Spinal cord (tissue), 10 donors: Measurements from ENCODE around the gene BTG3. TPM values are rescaled to one million over a fixed set of nuclear protein-coding genes. Genes with fewer than 3 reads are reported as not detected.

Source experiments
- DNase-seq, 6 donors: peaks; one replicate each; pipeline versions ENCODE4 v3.0.0 to v3.0.0-alpha.2; 2013 to 2015; ENCODE audit warnings: low spot score in 6 of 6, low read depth in 4 of 6
- H3K27ac ChIP-seq: one replicate; pipeline ENCODE4 v1.5.1; 2013; ENCODE audit warnings: low read depth, low read length, control low read depth
- H3K27me3 ChIP-seq: one replicate; pipeline ENCODE4 v1.6.1; 2013; ENCODE audit warnings: low read length; ENCODE audit not compliant: control insufficient read depth, insufficient read depth
- H3K36me3 ChIP-seq: one replicate; pipeline ENCODE4 v1.6.1; 2013; ENCODE audit warnings: low read length; ENCODE audit not compliant: control insufficient read depth, insufficient read depth
- H3K4me1 ChIP-seq: one replicate; pipeline ENCODE4 v1.6.1; 2013; ENCODE audit warnings: low read length; ENCODE audit not compliant: control insufficient read depth, insufficient read depth
- H3K4me3 ChIP-seq: one replicate; pipeline ENCODE4 v1.5.1; 2013; ENCODE audit warnings: low read depth, low read length, control low read depth
- H3K9me3 ChIP-seq: one replicate; pipeline ENCODE4 v1.6.1; 2013; ENCODE audit warnings: low read length; ENCODE audit not compliant: control insufficient read depth, insufficient read depth
- WGBS: methylation state at CpG from one replicate; pipeline ENCODE4 v1.1.5; 2013; ENCODE audit warnings: missing lambda C conversion rate; ENCODE audit not compliant: insufficient coverage; 5-methylcytosine and 5-hydroxymethylcytosine counted together
- long read RNA-seq, 4 donors: transcript quantifications; one replicate each; lab custom pipeline, GENCODE V29; 2026
- polyA plus RNA-seq, 2 donors: library from polyadenylated mRNA; unstranded; fragments of 120-200 nt; gene quantifications; one replicate each; pipeline ENCODE4 v1.2.1, GENCODE V29; 2013; ENCODE audit not compliant: insufficient read length in 2 of 2
- total RNA-seq, 2 donors: library from RNA; depleted of rRNA in 1 of 2; stranded (reverse); fragments of 120-200 nt in 1 of 2; fragments of >200 nt in 1 of 2; gene quantifications; one replicate each; pipeline versions ENCODE4 v1.2.3 to v1.2.4, GENCODE V29; 2013 to 2014
- donor health status: healthy.

BTG3 gene, protein sequence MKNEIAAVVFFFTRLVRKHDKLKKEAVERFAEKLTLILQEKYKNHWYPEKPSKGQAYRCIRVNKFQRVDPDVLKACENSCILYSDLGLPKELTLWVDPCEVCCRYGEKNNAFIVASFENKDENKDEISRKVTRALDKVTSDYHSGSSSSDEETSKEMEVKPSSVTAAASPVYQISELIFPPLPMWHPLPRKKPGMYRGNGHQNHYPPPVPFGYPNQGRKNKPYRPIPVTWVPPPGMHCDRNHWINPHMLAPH
- total RNA-seq = 10 to 100 TPM; 37.6 to 40.8 TPM
- 10 to 100 TPM; 32.0 to 34.3 TPM for polyA plus RNA-seq
- long read RNA-seq, donor 1, transcript BTG3-202 (5 exons, 1,456 nt) = major isoform, 26 of 30 reads
- long read RNA-seq, donor 1, partial matches to known transcripts = 0 of 30 reads
- long read RNA-seq, donor 1, other reads (novel, unspliced or antisense) = 0 of 30 reads
- long read RNA-seq, donor 2, transcript BTG3-202 (5 exons, 1,456 nt) = major isoform, 9 of 12 reads
- long read RNA-seq, donor 2, partial matches to known transcripts = 0 of 12 reads
- long read RNA-seq, donor 2, other reads (novel, unspliced or antisense) = 0 of 12 reads
- long read RNA-seq, donor 3, transcript BTG3-202 (5 exons, 1,456 nt) = major isoform, 20 of 26 reads
- long read RNA-seq, donor 3, partial matches to known transcripts = 0 of 26 reads
- long read RNA-seq, donor 3, other reads (novel, unspliced or antisense) = 0 of 26 reads
- long read RNA-seq, donor 4, transcript BTG3-202 (5 exons, 1,456 nt) = major isoform, 34 of 47 reads
- long read RNA-seq, donor 4, transcript BTG3-204 (2 exons, 531 nt) = minor isoform, 8 of 47 reads
- long read RNA-seq, donor 4, partial matches to known transcripts = 0 of 47 reads
- long read RNA-seq, donor 4, other reads (novel, unspliced or antisense) = 0 of 47 reads

DNA sequence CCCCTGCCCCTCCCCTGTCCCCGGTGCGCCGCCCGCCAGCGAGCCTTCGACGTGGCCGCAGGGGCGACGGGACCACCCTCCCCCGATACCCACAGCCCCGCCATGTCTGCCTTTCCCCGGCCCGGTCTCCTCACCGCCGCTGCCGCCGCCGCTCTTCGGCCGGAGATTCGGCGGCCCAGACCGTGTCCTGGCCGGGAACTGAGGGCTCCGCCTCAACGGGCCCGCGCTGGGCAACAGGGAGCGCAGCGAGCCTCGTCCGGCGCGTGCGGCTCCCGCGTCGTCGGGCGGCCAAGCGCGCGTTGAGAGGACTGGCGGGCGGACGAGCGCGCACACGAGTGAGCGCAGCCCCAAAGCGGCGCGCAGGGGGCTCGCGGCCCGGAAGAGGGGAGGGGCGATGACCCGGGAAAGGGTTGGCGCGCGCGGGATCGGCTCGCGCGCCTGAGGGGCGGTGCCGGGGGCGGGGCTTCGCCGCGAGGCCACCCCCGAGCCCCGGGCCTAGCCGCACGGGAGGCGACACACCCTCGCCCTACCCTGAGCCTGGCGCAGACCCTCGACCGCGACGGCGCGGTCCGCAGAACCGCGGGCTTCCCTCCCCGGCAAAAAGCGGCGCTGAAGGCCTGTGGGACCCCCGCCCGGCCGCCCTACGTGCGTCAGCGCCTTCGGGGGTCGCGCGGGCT is at the start of gene BTG3:
Gene BTG3, minus strand, starts transcription at position 337 of the 677 bp plus-strand sequence. CDS start 3,757 bp downstream, outside the sequence.
- H3K9me3 ChIP-seq = no peaks in the 10 kb centered on the region
- under 1% methylated on average over 102 of the region's 102 CpGs for WGBS
- peak; percentile 67 to 96 (median 74) for DNase-seq
- H3K4me3 ChIP-seq = peak within 1 kb of the TSS; percentile 89
- H3K36me3 ChIP-seq = no peaks in the 10 kb centered on the region
- no peaks in the 10 kb centered on the region for H3K27me3 ChIP-seq
- H3K27ac ChIP-seq = peak within 1 kb of the TSS; percentile 78
- H3K4me1 ChIP-seq = peaks cover 13% of the 10 kb centered on the region

DNA sequence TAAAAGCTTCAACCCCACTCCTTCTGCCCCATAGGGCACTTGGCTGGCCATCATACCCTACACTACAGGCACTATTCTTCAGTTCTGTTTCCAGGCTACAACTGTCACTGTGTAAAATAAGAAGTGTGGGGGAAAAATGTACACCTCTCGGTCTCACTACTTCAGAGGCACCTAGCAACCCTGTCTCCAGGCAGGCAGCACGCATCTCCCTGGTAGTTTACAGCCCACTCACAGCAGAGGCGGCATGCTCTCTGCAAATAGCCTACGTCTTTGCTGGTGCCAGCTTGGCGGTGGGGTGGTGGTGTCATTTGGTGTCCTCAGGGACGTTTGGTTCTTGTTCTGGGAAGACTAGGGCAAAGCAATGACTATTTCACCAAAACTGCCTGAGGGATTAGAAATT is 48.2 kb upstream of the BTG3 start:
- Histone ChIP-seq H3K36me3 (no peaks in the 10 kb centered on the region), H3K27me3 (no peaks in the 10 kb centered on the region), H3K4me1 (peaks cover 4% of the 10 kb centered on the region), H3K9me3 (no peaks in the 10 kb centered on the region), H3K4me3 (no peak overlapping the region), H3K27ac (no peak overlapping the region)
- WGBS = 0% methylated on average over 1 of the region's 6 CpGs
- peak in 3 of 6 donors; percentile 13 to 26 (median 19) for DNase-seq

DNA sequence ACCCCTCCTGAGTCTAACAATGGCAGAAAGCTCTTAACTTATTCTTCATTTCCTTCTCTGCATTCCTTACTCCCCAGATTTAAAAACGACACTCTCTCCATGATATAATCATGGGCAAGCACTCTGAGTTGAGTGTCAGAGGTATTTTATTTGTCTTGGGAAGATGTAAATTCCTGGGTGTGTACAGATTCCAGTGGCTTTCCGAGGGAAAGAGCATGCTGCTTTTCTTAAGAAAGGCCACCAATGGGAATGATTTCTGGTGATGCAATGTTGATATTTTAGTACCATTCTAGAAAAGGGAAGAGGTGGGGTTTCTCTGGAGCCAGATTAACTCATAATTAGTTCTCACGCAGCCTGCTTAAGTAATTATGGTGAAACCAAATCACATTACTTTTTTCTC is 47.8 kb upstream of the BTG3 start:
- no peaks in the 10 kb centered on the region for H3K9me3 ChIP-seq
- DNase-seq = peak in 1 of 6 donors; percentile 9
- 11% methylated on average over 1 of the region's 3 CpGs for WGBS
- H3K36me3 ChIP-seq = no peaks in the 10 kb centered on the region
- no peak overlapping the region for H3K27ac ChIP-seq
- H3K4me3 ChIP-seq = no peak overlapping the region
- H3K4me1 ChIP-seq = peaks cover 4% of the 10 kb centered on the region
- no peaks in the 10 kb centered on the region for H3K27me3 ChIP-seq

DNA sequence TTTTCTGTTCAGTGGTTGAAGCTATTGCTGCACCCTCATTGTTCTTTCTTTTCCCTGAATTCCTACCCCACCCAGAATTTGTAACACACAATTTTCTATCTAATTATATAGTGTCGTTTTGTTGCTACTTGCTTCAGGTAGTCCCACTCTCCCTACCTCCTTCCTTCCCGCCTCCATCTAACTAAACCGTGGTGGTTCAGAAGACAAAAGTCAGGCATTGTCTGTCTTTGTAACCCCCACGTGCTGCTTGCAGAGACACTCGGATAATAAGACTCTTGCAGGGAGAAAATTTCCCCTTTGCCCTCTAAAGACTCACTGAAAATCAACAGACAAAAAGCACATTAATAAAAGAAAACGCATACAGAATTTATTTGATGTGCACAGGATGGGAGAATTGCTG is 46.2 kb upstream of the BTG3 start:
- Histone ChIP-seq H3K9me3 (no peaks in the 10 kb centered on the region), H3K4me1 (peaks cover 4% of the 10 kb centered on the region), H3K27ac (no peak overlapping the region), H3K4me3 (no peak overlapping the region), H3K36me3 (no peaks in the 10 kb centered on the region), H3K27me3 (no peaks in the 10 kb centered on the region)
- DNase-seq = no peak
- WGBS = no CpG with 5 or more reads among the region's 6 CpGs

DNA sequence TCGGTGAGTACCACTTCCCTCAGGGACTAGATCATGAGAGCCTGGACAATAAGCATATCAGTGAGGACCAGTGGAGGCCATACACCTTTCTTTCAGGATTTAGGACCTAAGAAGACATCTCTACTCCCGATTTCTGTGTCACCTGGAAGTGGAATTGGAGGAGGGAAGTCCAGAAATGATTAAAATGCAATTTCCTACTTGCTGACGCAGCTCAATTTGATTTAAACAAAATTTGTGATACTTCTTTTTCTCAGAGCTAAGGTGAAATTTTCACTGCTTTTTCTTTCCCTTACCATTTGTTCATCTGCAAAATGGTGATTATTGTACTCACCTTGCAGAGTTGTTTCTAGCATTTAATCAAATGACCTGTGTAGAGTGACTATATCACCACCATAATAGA is 38.8 kb upstream of the BTG3 start:
- H3K4me1 ChIP-seq = no peaks in the 10 kb centered on the region
- WGBS = no CpG with 5 or more reads among the region's 3 CpGs
- H3K4me3 ChIP-seq = no peak overlapping the region
- DNase-seq = no peak
- H3K27ac ChIP-seq = no peak overlapping the region
- H3K9me3 ChIP-seq = no peaks in the 10 kb centered on the region
- no peaks in the 10 kb centered on the region for H3K36me3 ChIP-seq
- H3K27me3 ChIP-seq = no peaks in the 10 kb centered on the region

DNA sequence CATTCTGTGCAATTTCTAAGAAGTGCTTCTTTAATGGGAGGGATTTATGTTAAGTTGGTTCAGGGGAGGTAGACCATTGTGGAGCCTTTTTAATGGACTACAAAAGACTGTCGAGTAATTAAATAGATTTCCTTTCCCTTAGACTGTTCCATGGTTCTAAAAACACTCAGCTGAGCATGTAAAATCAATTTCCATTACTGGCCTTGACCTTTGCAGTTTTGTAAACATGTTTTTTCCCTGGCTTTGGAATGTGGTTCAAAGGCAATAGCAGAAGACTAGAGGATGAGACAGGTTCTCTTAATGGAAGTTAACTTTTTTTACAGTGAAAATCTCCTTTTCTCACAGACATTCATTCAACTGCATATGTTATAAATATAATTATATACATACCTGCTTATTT is 37.6 kb upstream of the BTG3 start:
- no CpG with 5 or more reads among the region's 1 CpG for WGBS
- H3K36me3 ChIP-seq = no peaks in the 10 kb centered on the region
- peak in 1 of 6 donors; percentile 60 for DNase-seq
- H3K4me3 ChIP-seq = no peak overlapping the region
- H3K27ac ChIP-seq = no peak overlapping the region
- H3K4me1 ChIP-seq = no peaks in the 10 kb centered on the region
- H3K9me3 ChIP-seq = no peaks in the 10 kb centered on the region
- H3K27me3 ChIP-seq = no peaks in the 10 kb centered on the region

DNA sequence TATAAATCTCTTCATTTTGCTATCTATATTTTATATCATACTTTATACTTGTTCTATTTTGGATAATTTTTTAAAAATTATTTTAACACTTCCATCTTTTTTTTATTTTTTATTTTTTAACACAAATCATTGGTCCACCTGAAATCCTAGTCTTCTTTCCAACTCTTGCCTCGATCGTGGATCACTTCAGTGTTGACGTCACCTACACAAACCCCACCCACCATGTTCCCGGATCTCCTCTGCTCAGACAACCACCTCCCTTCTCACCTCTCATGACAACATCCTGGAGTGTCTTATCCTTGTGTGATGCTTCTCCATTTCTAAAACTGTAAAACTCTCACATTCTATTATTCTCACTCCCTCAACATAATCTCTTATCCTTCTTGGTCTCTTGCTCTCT is 34.1 kb upstream of the BTG3 start:
- H3K4me3 ChIP-seq = no peak overlapping the region
- H3K27ac ChIP-seq = no peak overlapping the region
- no peaks in the 10 kb centered on the region for H3K36me3 ChIP-seq
- no peaks in the 10 kb centered on the region for H3K9me3 ChIP-seq
- DNase-seq = no peak
- H3K4me1 ChIP-seq = no peaks in the 10 kb centered on the region
- WGBS = 91% methylated on average over 4 of the region's 4 CpGs
- no peaks in the 10 kb centered on the region for H3K27me3 ChIP-seq

DNA sequence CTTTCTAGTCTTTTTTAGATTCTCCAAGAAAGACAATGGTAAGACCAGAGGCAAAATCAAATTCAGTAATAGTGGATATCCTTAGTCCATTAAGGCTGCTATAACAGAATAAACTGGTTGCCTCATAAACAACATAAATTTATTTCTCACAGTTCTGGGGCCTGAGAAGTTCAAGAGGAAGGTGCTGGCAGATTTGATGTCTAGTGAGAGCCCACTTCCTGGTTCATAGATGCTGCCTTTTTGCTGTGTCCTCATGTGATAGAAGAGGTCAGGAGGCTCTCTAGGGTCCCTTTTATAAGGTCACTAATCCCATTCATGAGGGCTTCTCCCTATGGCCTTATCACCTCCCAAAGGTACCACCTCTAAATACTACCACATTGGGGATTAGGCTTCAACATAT is 31.5 kb upstream of the BTG3 start:
- Histone ChIP-seq H3K9me3 (peaks cover 2% of the 10 kb centered on the region), H3K27me3 (no peaks in the 10 kb centered on the region), H3K36me3 (no peaks in the 10 kb centered on the region), H3K4me1 (no peaks in the 10 kb centered on the region), H3K4me3 (no peak overlapping the region), H3K27ac (no peak overlapping the region)
- no peak for DNase-seq

DNA sequence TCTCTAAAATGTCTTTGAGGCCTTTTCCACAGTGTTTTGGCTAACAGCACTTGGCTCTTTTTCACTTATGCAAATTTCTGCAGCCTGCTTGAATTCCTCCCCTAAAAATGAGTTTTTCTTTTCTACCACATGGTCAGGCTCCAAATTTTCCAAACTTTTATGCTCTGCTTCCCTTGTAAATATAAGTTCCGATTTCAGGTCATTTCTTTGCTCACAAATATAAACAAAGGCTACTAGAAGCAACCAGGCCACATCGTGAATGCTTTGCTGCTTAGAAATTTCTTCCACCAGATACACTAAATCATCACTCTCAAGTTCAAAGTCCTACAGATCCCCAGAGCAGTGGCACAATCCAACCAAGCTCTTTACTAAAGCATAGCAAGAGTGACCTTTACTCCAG is 28.1 kb upstream of the BTG3 start:
- Histone ChIP-seq H3K36me3 (no peaks in the 10 kb centered on the region), H3K4me1 (no peaks in the 10 kb centered on the region), H3K27ac (no peak overlapping the region), H3K4me3 (no peak overlapping the region), H3K9me3 (peaks cover 2% of the 10 kb centered on the region), H3K27me3 (no peaks in the 10 kb centered on the region)
- WGBS = 100% methylated on average over 2 of the region's 2 CpGs
- no peak for DNase-seq
